HEK293 (cell line): Measurements from ENCODE around the gene ZNF284.

Source experiments
- FEZF1 ChIP-seq: fragments of 450-650 bp; formaldehyde crosslinking; IDR thresholded peaks from 2 replicates; pipeline ENCODE4 v1.5.1; 2016; ENCODE audit warnings: missing biosample characterization, missing genetic modification characterization
- GLI2 ChIP-seq: fragments of 450-650 bp; formaldehyde crosslinking; IDR thresholded peaks from 2 replicates; pipeline ENCODE4; 2017; ENCODE audit warnings: missing biosample characterization, missing genetic modification characterization, low read depth, borderline replicate concordance
- YY1 ChIP-seq: fragments of 450-650 bp; formaldehyde crosslinking; IDR thresholded peaks from 2 replicates; pipeline ENCODE4 v1.5.1; 2018; ENCODE audit warnings: missing biosample characterization, missing genetic modification characterization
- ZBTB20 ChIP-seq: fragments of 450-650 bp; formaldehyde crosslinking; IDR thresholded peaks from 2 replicates; pipeline ENCODE4 v1.5.1; 2016; ENCODE audit warnings: missing biosample characterization, missing genetic modification characterization
- ZNF132 ChIP-seq: fragments of 450-650 bp; formaldehyde crosslinking; IDR thresholded peaks from 2 replicates; pipeline ENCODE4 v1.5.1; 2017; ENCODE audit warnings: missing biosample characterization, missing genetic modification characterization, borderline replicate concordance
- ZNF138 ChIP-seq: fragments of 450-650 bp; formaldehyde crosslinking; IDR thresholded peaks from 2 replicates; pipeline ENCODE4 v1.5.1; 2016; ENCODE audit warnings: missing biosample characterization, missing genetic modification characterization, borderline replicate concordance
- ZNF16 ChIP-seq: fragments of 450-650 bp; formaldehyde crosslinking; IDR thresholded peaks from 2 replicates; pipeline ENCODE4 v1.5.1; 2016; ENCODE audit warnings: low read depth, missing biosample characterization, missing genetic modification characterization
- ZNF169 ChIP-seq: fragments of 450-650 bp; formaldehyde crosslinking; IDR thresholded peaks from 2 replicates; pipeline ENCODE4 v1.5.1; 2016; ENCODE audit warnings: missing biosample characterization, missing genetic modification characterization
- ZNF19 ChIP-seq: fragments of 450-650 bp; formaldehyde crosslinking; IDR thresholded peaks from 2 replicates; pipeline ENCODE4; 2016; ENCODE audit warnings: missing biosample characterization, missing genetic modification characterization, low read depth
- ZNF202 ChIP-seq: fragments of 450-650 bp; formaldehyde crosslinking; IDR thresholded peaks from 2 replicates; pipeline ENCODE4 v1.5.1; 2016; ENCODE audit warnings: missing biosample characterization, missing genetic modification characterization, borderline replicate concordance
- ZNF24 ChIP-seq: fragments of 450-650 bp; formaldehyde crosslinking; IDR thresholded peaks from 2 replicates; pipeline ENCODE4 v1.5.1; 2016; ENCODE audit warnings: missing biosample characterization, missing genetic modification characterization
- ZNF248 ChIP-seq: fragments of 450-650 bp; formaldehyde crosslinking; IDR thresholded peaks from 2 replicates; pipeline ENCODE4 v1.5.1; 2017; ENCODE audit warnings: missing biosample characterization, missing genetic modification characterization
- ZNF311 ChIP-seq: fragments of 450-650 bp; formaldehyde crosslinking; IDR thresholded peaks from 2 replicates; pipeline ENCODE4 v1.5.1; 2017; ENCODE audit warnings: missing biosample characterization, missing genetic modification characterization, borderline replicate concordance
- ZNF335 ChIP-seq: fragments of 450-650 bp; formaldehyde crosslinking; conservative IDR thresholded peaks from 2 replicates; pipeline ENCODE4 v1.5.1; 2016; ENCODE audit warnings: missing biosample characterization, missing genetic modification characterization
- ZNF416 ChIP-seq: fragments of 450-650 bp; formaldehyde crosslinking; IDR thresholded peaks from 2 replicates; pipeline ENCODE4 v1.5.1; 2016; ENCODE audit warnings: missing biosample characterization, missing genetic modification characterization
- ZNF426 ChIP-seq: fragments of 450-650 bp; formaldehyde crosslinking; IDR thresholded peaks from 2 replicates; pipeline ENCODE4 v1.5.1; 2017; ENCODE audit warnings: missing biosample characterization, missing genetic modification characterization, mild to moderate bottlenecking, inconsistent platforms, moderate library complexity
- ZNF510 ChIP-seq: fragments of 450-650 bp; formaldehyde crosslinking; IDR thresholded peaks from 2 replicates; pipeline ENCODE4 v1.5.1; 2018; ENCODE audit warnings: mild to moderate bottlenecking, missing genetic modification characterization, missing biosample characterization; ENCODE audit not compliant: insufficient replicate concordance
- ZNF596 ChIP-seq: fragments of 450-650 bp; IDR thresholded peaks from 2 replicates; pipeline ENCODE4 v1.5.0; 2018; ENCODE audit warnings: missing biosample characterization, mild to moderate bottlenecking, missing genetic modification characterization, moderate library complexity
- ZNF610 ChIP-seq: fragments of 450-650 bp; formaldehyde crosslinking; IDR thresholded peaks from 2 replicates; pipeline ENCODE4 v1.5.1; 2016; ENCODE audit warnings: missing biosample characterization, missing genetic modification characterization, borderline replicate concordance
- ZNF621 ChIP-seq: fragments of 450-650 bp; formaldehyde crosslinking; IDR thresholded peaks from 2 replicates; pipeline ENCODE4 v1.5.1; 2017; ENCODE audit warnings: missing biosample characterization, missing genetic modification characterization
- ZNF623 ChIP-seq: fragments of 450-650 bp; formaldehyde crosslinking; IDR thresholded peaks from 2 replicates; pipeline ENCODE4 v1.5.1; 2016; ENCODE audit warnings: missing biosample characterization, missing genetic modification characterization
- ZNF792 ChIP-seq: fragments of 450-650 bp; formaldehyde crosslinking; IDR thresholded peaks from 2 replicates; pipeline ENCODE4 v1.5.1; 2016; ENCODE audit warnings: missing biosample characterization, missing genetic modification characterization
- ZSCAN23 ChIP-seq: fragments of 450-650 bp; formaldehyde crosslinking; IDR thresholded peaks from 2 replicates; pipeline ENCODE4 v1.5.1; 2016; ENCODE audit warnings: missing biosample characterization, missing genetic modification characterization
- TF ChIP-seq, protein P1 (sequence below): fragments of 450-650 bp; formaldehyde crosslinking; IDR thresholded peaks from 2 replicates; pipeline ENCODE4; 2016; ENCODE audit warnings: missing biosample characterization, missing genetic modification characterization
- TF ChIP-seq, protein P2 (sequence below): fragments of 450-650 bp; formaldehyde crosslinking; IDR thresholded peaks from 2 replicates; pipeline ENCODE4 v1.5.1; 2017; ENCODE audit warnings: missing biosample characterization, missing genetic modification characterization
- TF ChIP-seq, protein P3 (sequence below): fragments of 450-650 bp; formaldehyde crosslinking; IDR thresholded peaks from 2 replicates; pipeline ENCODE4 v1.5.1; 2016; ENCODE audit warnings: missing biosample characterization, missing genetic modification characterization, borderline replicate concordance
- TF ChIP-seq, protein P4 (sequence below): fragments of 450-650 bp; formaldehyde crosslinking; IDR thresholded peaks from 2 replicates; pipeline ENCODE4 v1.5.1; 2016; ENCODE audit warnings: missing biosample characterization, missing genetic modification characterization
- TF ChIP-seq, protein P5 (sequence below): fragments of 450-650 bp; formaldehyde crosslinking; IDR thresholded peaks from 2 replicates; pipeline ENCODE4 v1.5.1; 2016; ENCODE audit warnings: missing biosample characterization, missing genetic modification characterization, borderline replicate concordance

Gene ZNF284

DNA sequence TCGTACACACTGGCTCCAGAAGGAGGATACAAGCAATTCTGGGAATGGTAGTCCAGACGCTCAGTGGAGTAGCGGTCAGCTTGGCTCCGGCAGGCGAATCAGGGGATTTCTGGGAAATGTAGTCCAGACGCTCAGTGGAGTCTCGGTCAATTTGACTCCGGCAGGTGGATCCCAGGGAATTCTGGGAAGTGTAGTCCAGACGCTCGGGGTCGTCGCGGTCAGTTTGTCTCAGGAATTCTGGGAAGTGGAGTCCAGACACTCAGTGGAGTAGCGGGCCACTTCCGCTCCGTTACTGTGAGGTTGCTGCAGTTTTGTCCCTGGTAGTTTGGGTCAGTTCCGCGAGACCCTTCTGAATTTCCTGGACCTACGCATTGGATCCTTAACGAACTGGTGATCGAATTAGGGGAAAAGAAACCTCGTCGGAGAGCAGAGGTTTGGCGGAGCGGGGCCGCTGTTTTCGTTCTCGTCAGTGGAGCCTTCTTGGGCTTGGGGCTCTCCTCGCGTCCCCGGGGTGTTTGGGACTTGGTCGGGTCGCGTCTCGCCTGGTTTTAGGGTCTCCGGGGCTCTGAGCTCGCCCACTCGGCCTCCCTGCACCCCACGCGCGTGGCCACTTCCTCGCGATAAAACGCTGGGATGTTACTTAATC is 41.3 kb downstream of the ZNF284 start, which contains the start of gene ZNF225 (continued):
- no peak for TF ChIP-seq ZNF138 (tag by site-specific recombination)
- peak; percentile 98 for TF ChIP-seq ZBTB20 (tag by site-specific recombination)
- TF ChIP-seq YY1 (tag by site-specific recombination): peak; percentile 77; the same call in 1 of the 2 replicates
- TF ChIP-seq, protein P1, sequence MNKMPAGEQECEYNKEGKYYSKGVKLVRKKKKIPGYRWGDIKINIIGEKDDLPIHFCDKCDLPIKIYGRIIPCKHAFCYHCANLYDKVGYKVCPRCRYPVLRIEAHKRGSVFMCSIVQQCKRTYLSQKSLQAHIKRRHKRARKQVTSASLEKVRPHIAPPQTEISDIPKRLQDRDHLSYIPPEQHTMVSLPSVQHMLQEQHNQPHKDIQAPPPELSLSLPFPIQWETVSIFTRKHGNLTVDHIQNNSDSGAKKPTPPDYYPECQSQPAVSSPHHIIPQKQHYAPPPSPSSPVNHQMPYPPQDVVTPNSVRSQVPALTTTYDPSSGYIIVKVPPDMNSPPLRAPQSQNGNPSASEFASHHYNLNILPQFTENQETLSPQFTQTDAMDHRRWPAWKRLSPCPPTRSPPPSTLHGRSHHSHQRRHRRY (tag by site-specific recombination): no peak
- TF ChIP-seq ZNF596 (tag by site-specific recombination): no peak
- no peak for TF ChIP-seq ZNF792
- TF ChIP-seq ZNF610 (tag by site-specific recombination): peak; percentile 93
- 0 out of 2 replicates have a peak, but pooled peaks have one; percentile 49 for TF ChIP-seq ZNF169
- no peak for TF ChIP-seq ZNF426 (tag by site-specific recombination)
- no peak for TF ChIP-seq ZNF16
- TF ChIP-seq ZNF416 (tag by site-specific recombination): no peak
- no peak for TF ChIP-seq ZNF248 (tag by site-specific recombination)
- TF ChIP-seq ZNF335 (tag by site-specific recombination): peak; percentile 99
- TF ChIP-seq, protein P2, sequence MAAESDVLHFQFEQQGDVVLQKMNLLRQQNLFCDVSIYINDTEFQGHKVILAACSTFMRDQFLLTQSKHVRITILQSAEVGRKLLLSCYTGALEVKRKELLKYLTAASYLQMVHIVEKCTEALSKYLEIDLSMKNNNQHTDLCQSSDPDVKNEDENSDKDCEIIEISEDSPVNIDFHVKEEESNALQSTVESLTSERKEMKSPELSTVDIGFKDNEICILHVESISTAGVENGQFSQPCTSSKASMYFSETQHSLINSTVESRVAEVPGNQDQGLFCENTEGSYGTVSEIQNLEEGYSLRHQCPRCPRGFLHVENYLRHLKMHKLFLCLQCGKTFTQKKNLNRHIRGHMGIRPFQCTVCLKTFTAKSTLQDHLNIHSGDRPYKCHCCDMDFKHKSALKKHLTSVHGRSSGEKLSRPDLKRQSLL (tag by site-specific recombination): peak; percentile 95
- peak; percentile 87; the same call in 1 of the 2 replicates for TF ChIP-seq ZNF24 (tag by site-specific recombination)
- TF ChIP-seq ZSCAN23 (tag by site-specific recombination): no peak
- TF ChIP-seq FEZF1 (tag by site-specific recombination): no peak; the same call in 1 of the 2 replicates
- TF ChIP-seq ZNF132 (tag by site-specific recombination): no peak
- TF ChIP-seq ZNF19 (tag by site-specific recombination): no peak
- TF ChIP-seq, protein P3, sequence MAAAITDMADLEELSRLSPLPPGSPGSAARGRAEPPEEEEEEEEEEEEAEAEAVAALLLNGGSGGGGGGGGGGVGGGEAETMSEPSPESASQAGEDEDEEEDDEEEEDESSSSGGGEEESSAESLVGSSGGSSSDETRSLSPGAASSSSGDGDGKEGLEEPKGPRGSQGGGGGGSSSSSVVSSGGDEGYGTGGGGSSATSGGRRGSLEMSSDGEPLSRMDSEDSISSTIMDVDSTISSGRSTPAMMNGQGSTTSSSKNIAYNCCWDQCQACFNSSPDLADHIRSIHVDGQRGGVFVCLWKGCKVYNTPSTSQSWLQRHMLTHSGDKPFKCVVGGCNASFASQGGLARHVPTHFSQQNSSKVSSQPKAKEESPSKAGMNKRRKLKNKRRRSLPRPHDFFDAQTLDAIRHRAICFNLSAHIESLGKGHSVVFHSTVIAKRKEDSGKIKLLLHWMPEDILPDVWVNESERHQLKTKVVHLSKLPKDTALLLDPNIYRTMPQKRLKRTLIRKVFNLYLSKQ (tag by site-specific recombination): no peak
- no peak for TF ChIP-seq ZNF510 (tag by site-specific recombination)
- no peak for TF ChIP-seq GLI2 (tag by site-specific recombination)
- TF ChIP-seq ZNF623 (tag by site-specific recombination): peak; percentile 20; the same call in 1 of the 2 replicates
- no peak for TF ChIP-seq ZNF311 (tag by site-specific recombination)
- TF ChIP-seq, protein P4, sequence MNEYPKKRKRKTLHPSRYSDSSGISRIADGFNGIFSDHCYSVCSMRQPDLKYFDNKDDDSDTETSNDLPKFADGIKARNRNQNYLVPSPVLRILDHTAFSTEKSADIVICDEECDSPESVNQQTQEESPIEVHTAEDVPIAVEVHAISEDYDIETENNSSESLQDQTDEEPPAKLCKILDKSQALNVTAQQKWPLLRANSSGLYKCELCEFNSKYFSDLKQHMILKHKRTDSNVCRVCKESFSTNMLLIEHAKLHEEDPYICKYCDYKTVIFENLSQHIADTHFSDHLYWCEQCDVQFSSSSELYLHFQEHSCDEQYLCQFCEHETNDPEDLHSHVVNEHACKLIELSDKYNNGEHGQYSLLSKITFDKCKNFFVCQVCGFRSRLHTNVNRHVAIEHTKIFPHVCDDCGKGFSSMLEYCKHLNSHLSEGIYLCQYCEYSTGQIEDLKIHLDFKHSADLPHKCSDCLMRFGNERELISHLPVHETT (tag by site-specific recombination): peak; percentile 87; the same call in 1 of the 2 replicates
- no peak for TF ChIP-seq ZNF202 (tag by site-specific recombination)
- TF ChIP-seq, protein P5, sequence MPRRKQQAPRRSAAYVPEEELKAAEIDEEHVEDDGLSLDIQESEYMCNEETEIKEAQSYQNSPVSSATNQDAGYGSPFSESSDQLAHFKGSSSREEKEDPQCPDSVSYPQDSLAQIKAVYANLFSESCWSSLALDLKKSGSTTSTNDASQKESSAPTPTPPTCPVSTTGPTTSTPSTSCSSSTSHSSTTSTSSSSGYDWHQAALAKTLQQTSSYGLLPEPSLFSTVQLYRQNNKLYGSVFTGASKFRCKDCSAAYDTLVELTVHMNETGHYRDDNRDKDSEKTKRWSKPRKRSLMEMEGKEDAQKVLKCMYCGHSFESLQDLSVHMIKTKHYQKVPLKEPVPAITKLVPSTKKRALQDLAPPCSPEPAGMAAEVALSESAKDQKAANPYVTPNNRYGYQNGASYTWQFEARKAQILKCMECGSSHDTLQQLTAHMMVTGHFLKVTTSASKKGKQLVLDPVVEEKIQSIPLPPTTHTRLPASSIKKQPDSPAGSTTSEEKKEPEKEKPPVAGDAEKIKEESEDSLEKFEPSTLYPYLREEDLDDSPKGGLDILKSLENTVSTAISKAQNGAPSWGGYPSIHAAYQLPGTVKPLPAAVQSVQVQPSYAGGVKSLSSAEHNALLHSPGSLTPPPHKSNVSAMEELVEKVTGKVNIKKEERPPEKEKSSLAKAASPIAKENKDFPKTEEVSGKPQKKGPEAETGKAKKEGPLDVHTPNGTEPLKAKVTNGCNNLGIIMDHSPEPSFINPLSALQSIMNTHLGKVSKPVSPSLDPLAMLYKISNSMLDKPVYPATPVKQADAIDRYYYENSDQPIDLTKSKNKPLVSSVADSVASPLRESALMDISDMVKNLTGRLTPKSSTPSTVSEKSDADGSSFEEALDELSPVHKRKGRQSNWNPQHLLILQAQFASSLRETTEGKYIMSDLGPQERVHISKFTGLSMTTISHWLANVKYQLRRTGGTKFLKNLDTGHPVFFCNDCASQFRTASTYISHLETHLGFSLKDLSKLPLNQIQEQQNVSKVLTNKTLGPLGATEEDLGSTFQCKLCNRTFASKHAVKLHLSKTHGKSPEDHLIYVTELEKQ (tag by site-specific recombination): peak; percentile 36; the same call in 1 of the 2 replicates
- no peak for TF ChIP-seq ZNF621 (tag by site-specific recombination)
